ENCODE data around the gene KIF5C. TPM values are rescaled to one million over a fixed set of nuclear protein-coding genes. Genes with fewer than 3 reads are reported as not detected.
A peak's percentile ranks its signal among the peaks of the same experiment; 100 is the strongest.

Gene KIF5C
- total RNA-seq, 6 donors from 2014 or later: 0.44 to 1.6 (median 0.85) TPM

DNA sequence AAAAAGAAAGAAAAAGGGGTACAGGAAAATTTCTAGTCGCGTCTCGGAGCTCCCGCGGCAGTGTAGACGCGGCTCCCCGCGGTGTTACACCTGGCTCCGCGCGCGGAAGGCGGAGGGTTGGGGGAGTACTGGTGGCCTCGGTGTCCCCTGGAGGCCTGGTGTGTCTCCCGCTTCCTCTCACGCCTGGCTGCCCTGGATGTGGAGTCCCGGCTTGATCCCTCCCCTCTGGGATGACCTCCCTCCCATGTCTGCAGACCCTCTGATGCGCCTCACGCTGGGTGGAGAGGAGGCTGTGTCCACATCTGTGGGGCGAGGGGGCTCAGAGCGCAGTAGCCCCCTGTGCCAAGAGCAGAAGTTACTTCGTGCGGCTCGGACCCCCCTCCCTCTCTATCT lies 1.2 kb downstream of the KIF5C start:
- Histone ChIP-seq H3K36me3 (no peaks in the 10 kb centered on the region), H3K4me3 (peak overlapping the region in 3 of 4 donors; percentile 41 to 53 (median 48)), H3K4me1 (peaks cover 20 to 25% (median 22%) of the 10 kb centered on the region in 4 donors), H3K9me3 (peaks cover 0 to 10% (median 5%) of the 10 kb centered on the region in 4 donors), H3K27ac (no peak overlapping the region), H3K27me3 (peaks cover 0 to 30% (median 15%) of the 10 kb centered on the region in 4 donors)
- ATAC-seq (ENCODE audit: low FRiP score in 2 of 2) (peak; percentile 18 to 44), DNase-seq (peak in 1 of 2 donors; percentile 67)
- TF ChIP-seq POLR2AphosphoS5 (IDR thresholded peaks at IDR 0.05) (no peak), POLR2A (IDR thresholded peaks at IDR 0.05) (no peak), EP300 (IDR thresholded peaks at IDR 0.05) (no peak)
- TF ChIP-seq, protein P1, sequence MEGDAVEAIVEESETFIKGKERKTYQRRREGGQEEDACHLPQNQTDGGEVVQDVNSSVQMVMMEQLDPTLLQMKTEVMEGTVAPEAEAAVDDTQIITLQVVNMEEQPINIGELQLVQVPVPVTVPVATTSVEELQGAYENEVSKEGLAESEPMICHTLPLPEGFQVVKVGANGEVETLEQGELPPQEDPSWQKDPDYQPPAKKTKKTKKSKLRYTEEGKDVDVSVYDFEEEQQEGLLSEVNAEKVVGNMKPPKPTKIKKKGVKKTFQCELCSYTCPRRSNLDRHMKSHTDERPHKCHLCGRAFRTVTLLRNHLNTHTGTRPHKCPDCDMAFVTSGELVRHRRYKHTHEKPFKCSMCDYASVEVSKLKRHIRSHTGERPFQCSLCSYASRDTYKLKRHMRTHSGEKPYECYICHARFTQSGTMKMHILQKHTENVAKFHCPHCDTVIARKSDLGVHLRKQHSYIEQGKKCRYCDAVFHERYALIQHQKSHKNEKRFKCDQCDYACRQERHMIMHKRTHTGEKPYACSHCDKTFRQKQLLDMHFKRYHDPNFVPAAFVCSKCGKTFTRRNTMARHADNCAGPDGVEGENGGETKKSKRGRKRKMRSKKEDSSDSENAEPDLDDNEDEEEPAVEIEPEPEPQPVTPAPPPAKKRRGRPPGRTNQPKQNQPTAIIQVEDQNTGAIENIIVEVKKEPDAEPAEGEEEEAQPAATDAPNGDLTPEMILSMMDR (IDR thresholded peaks at IDR 0.05): no peak
- WGBS, 2 donors: 3 to 9% methylated on average over 13 to 25 of the region's 25 CpGs

DNA sequence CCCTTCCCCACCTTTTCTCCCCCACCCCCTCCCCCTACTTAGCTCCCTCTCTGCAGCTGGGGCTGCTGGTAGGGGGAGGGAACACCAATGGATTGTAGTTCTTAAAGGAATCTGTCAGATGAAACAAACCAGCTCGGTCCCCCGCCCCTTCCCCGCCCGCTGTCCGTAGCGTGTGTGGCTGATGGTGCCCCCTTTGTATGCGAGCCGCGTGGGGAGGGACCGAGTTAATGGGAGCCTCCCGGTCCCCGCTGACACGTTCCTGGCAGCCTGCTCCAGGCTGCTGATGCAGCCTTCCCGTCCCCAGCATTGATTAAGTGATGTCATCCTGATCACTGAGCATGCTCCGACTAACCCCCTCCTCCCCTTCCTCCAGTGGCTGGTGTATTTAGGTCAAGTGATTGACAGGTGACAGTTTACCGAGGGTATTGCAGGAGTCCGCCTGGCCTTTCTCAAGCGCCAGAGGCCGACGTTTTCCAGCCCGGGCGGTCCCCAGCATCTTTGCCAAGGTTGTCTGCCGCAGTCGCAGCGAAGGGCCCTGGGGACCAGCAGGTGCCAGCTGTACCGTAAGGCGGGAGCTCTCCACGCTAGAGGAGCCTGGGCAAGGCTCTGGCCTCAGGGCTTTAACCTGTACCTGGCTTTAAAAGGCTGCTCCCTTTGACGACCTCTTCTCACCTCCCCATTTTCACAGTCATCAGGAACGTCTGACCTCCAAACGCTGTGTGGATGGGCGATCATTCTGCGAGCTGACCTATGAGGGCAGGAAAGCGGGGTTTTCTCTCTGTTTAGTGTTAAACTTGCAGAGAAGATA lies 1.8 kb downstream of the KIF5C start:
- H3K9me3 ChIP-seq: peaks cover 0 to 10% (median 5%) of the 10 kb centered on the region in 4 donors
- no peaks in the 10 kb centered on the region for H3K36me3 ChIP-seq
- DNase-seq (peak in 1 of 2 donors; percentile 63), ATAC-seq (ENCODE audit: low FRiP score in 2 of 2) (peak; percentile 4 to 31)
- TF ChIP-seq POLR2AphosphoS5 (IDR thresholded peaks at IDR 0.05) (no peak), POLR2A (IDR thresholded peaks at IDR 0.05) (peak in 1 of 4 donors; percentile 15)
- peaks cover 20 to 25% (median 22%) of the 10 kb centered on the region in 4 donors for H3K4me1 ChIP-seq
- no peak overlapping the region for H3K27ac ChIP-seq
- 15 to 26% methylated on average over 13 to 30 of the region's 34 CpGs for WGBS, 2 donors
- H3K27me3 ChIP-seq: peaks cover 0 to 30% (median 15%) of the 10 kb centered on the region in 4 donors
- peak overlapping the region in 1 of 4 donors; percentile 48 for H3K4me3 ChIP-seq

DNA sequence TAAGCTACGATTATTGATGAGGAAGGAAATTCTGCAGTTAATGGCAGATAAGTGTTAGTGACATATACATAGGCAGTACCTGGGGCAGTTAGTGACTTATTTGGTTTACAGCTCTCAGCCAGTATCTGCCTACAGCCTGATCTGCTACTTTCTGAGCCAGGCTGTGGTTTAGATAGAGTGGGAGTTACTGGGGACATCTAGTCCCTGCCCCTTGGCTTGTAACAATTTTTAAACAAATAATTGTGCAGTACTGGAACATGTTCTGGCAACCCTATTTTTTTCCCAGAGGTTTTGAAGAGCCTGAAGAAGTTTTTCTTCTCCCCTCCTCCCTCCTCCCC lies 2.3 kb downstream of the KIF5C start:
- no peak overlapping the region for H3K27ac ChIP-seq
- H3K4me3 ChIP-seq: no peak overlapping the region
- no peaks in the 10 kb centered on the region for H3K36me3 ChIP-seq
- ATAC-seq (ENCODE audit: low FRiP score in 2 of 2) (no peak), DNase-seq (no peak)
- peaks cover 0 to 30% (median 15%) of the 10 kb centered on the region in 4 donors for H3K27me3 ChIP-seq
- peaks cover 20 to 25% (median 22%) of the 10 kb centered on the region in 4 donors for H3K4me1 ChIP-seq
- 38 to 39% methylated on average over 1 of the region's 1 CpG for WGBS, 2 donors
- peaks cover 0 to 10% (median 5%) of the 10 kb centered on the region in 4 donors for H3K9me3 ChIP-seq
- TF ChIP-seq POLR2A (IDR thresholded peaks at IDR 0.05) (no peak), EP300 (IDR thresholded peaks at IDR 0.05) (no peak), POLR2AphosphoS5 (IDR thresholded peaks at IDR 0.05) (no peak)
- TF ChIP-seq, protein P1 (IDR thresholded peaks at IDR 0.05): no peak

DNA sequence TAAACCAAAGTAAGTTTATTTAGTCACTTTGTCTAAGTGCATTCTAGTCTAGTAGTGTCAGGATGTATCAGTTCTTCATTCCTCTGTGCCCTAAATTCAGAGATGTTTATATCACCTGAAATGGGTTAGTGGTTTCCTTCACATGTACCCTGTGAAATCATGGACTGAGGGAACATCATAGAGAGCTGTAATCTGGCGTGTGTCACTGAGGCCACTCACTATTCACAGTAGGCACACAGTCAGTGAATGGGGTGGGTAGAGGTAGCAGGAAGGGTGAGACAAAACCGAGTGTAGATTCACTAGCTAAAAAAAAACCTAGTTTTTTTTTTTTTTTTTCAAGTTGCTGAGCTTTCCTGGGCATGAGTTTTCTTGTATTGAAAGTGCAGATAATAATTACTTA lies 5.6 kb downstream of the KIF5C start:
- no peaks in the 10 kb centered on the region for H3K36me3 ChIP-seq
- TF ChIP-seq POLR2AphosphoS5 (IDR thresholded peaks at IDR 0.05): no peak
- no peak for TF ChIP-seq POLR2A (IDR thresholded peaks at IDR 0.05)
- TF ChIP-seq, protein P1 (IDR thresholded peaks at IDR 0.05): no peak
- no peak for TF ChIP-seq EP300 (IDR thresholded peaks at IDR 0.05)
- H3K9me3 ChIP-seq: peaks cover 0 to 10% (median 5%) of the 10 kb centered on the region in 4 donors
- no peak for DNase-seq
- ATAC-seq (ENCODE audit: low FRiP score in 2 of 2): no peak
- H3K27me3 ChIP-seq: peaks cover 0 to 19% (median 8%) of the 10 kb centered on the region in 4 donors
- no peak overlapping the region for H3K4me3 ChIP-seq
- H3K27ac ChIP-seq: no peak overlapping the region
- H3K4me1 ChIP-seq: peaks cover 12 to 15% (median 14%) of the 10 kb centered on the region in 4 donors
- WGBS, 2 donors: 83 to 90% methylated on average over 2 of the region's 2 CpGs

DNA sequence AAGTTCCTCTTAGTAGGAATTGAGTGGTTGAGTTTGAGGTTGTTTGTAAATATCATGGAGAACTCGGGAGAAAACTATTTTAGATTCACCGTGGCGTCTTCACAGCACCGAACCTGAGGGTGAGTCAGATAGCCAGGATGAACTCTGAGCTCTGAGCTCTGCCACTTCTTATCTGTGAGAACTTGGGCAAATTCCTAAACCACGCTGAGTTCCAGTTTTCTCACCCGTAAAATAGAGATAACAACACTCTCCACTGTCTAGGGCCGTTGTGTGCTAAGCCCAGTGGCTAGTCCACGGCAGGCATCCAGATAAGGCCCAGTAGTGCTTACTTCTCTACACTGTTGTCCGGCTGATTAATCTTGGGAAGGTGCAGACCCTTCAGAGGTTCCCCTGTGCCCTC lies 7.0 kb downstream of the KIF5C start:
- DNase-seq: no peak
- no peaks in the 10 kb centered on the region for H3K36me3 ChIP-seq
- no peak overlapping the region for H3K4me3 ChIP-seq
- peaks cover 0 to under 1% (median under 1%) of the 10 kb centered on the region in 4 donors for H3K4me1 ChIP-seq
- H3K27ac ChIP-seq: no peak overlapping the region
- peaks cover 0 to 5% (median under 1%) of the 10 kb centered on the region in 4 donors for H3K27me3 ChIP-seq
- peak in 1 of 2 donors; percentile 34 for ATAC-seq (ENCODE audit: low FRiP score in 2 of 2)
- peaks cover 0 to 10% (median 5%) of the 10 kb centered on the region in 4 donors for H3K9me3 ChIP-seq
- TF ChIP-seq, protein P1 (IDR thresholded peaks at IDR 0.05): no peak
- TF ChIP-seq EP300 (IDR thresholded peaks at IDR 0.05): no peak
- TF ChIP-seq POLR2A (IDR thresholded peaks at IDR 0.05): no peak
- TF ChIP-seq POLR2AphosphoS5 (IDR thresholded peaks at IDR 0.05): no peak
- WGBS, 2 donors: 78 to 89% methylated on average over 8 to 9 of the region's 9 CpGs
